GM12878 (cell line): ENCODE data around the gene LPCAT3. TPM values are rescaled to one million over a fixed set of nuclear protein-coding genes. Genes with fewer than 3 reads are reported as not detected.

Source experiments
- ASH2L ChIP-seq: fragments of 300-600, 200-600 bp; sonication (generic); IDR thresholded peaks from 2 replicates; pipeline ENCODE4 v1.6.1; 2017; ENCODE audit warnings: low read depth, mild to moderate bottlenecking, borderline replicate concordance
- EED ChIP-seq: sonication (generic); IDR thresholded peaks from 2 replicates; pipeline ENCODE4 v1.6.1; 2016; ENCODE audit warnings: antibody characterized with exemption, low read depth
- MEF2A ChIP-seq: IDR thresholded peaks from 2 replicates; pipeline ENCODE4 v1.6.1; 2011; ENCODE audit warnings: low read depth, mild to moderate bottlenecking, low read length, moderate library complexity; ENCODE audit not compliant: insufficient read depth
- MTA3 ChIP-seq: IDR thresholded peaks from 2 replicates; pipeline ENCODE4 v1.6.1; 2012; ENCODE audit warnings: low read length, inconsistent platforms, borderline replicate concordance
- NRF1 ChIP-seq: conservative IDR thresholded peaks from 2 replicates; pipeline ENCODE4 v1.6.1; 2011; ENCODE audit warnings: mild to moderate bottlenecking, low read depth, low read length, improper control_type of control experiment
- POU2F2 ChIP-seq: IDR thresholded peaks from 3 replicates; pipeline ENCODE4 v1.6.1; 2011; ENCODE audit warnings: low read depth, mild to moderate bottlenecking, low read length, borderline replicate concordance
- SMC3 ChIP-seq: IDR thresholded peaks from 2 replicates; pipeline ENCODE4 v1.6.1; 2011; ENCODE audit warnings: low read length, improper control_type of control experiment, borderline replicate concordance
- SPI1 ChIP-seq: IDR thresholded peaks from 2 replicates; pipeline ENCODE4 v1.6.1; 2011; ENCODE audit warnings: low read depth, mild to moderate bottlenecking, low read length, moderate library complexity, borderline replicate concordance; ENCODE audit not compliant: insufficient read depth
- STAT1 ChIP-seq: fragments of 450-650 bp; conservative IDR thresholded peaks from 2 replicates; pipeline ENCODE4 v1.6.1; 2014; ENCODE audit warnings: antibody characterized with exemption, mild to moderate bottlenecking
- TAF1 ChIP-seq: IDR thresholded peaks from 2 replicates; pipeline ENCODE4 v1.6.1; 2011; ENCODE audit warnings: mild to moderate bottlenecking, low read depth, low read length, borderline replicate concordance
- YBX1 ChIP-seq: fragments of 450-650 bp; IDR thresholded peaks from 2 replicates; pipeline ENCODE4 v1.6.1; 2016; ENCODE audit warnings: antibody characterized with exemption
- ZNF274 ChIP-seq: IDR thresholded peaks from one replicate; pipeline ENCODE4 v1.8.0; 2011; ENCODE audit not compliant: insufficient read length, insufficient read depth
- ZZZ3 ChIP-seq: IDR thresholded peaks from 2 replicates; pipeline ENCODE4 v1.6.1; 2011; ENCODE audit warnings: low read depth; ENCODE audit not compliant: control insufficient read depth, insufficient read length
- polyA plus RNA-seq, 11 experiments: library from polyadenylated mRNA; depleted of rRNA in 4 of 11; unstranded in 6 of 11; stranded (reverse) in 5 of 11; fragments of >200 nt; fragmentation: Nextera tagmentation in 4 of 11; fragmentation: Illumina TruSeq in 1 of 11; extraction: Ambion mirVana in 4 of 11; extraction: Trizol in 1 of 11; gene quantifications; 1 replicate in 1 of 11; 2 replicates in 10 of 11; pipeline versions ENCODE4 v1.2.1 to v1.2.3, GENCODE V29; 2011 to 2016; ENCODE audit warnings: inconsistent platforms in 2 of 11, missing spikeins in 2 of 11, low read depth in 1 of 11
- total RNA-seq, 4 experiments: library from RNA; depleted of rRNA in 3 of 4; stranded (reverse); fragments of >200 nt in 3 of 4; fragmentation: Illumina TruSeq in 1 of 4; extraction: Trizol in 1 of 4; gene quantifications; 2 replicates each; pipeline versions ENCODE4 v1.2.1 to v1.2.3, GENCODE V29; 2013 to 2021
- TF ChIP-seq, protein P1 (sequence below): IDR thresholded peaks from 2 replicates; pipeline ENCODE4 v1.6.1; 2012; ENCODE audit warnings: improper control_type of control experiment, low read depth, low read length; ENCODE audit not compliant: insufficient replicate concordance
- TF ChIP-seq, protein P2 (sequence below): fragments of 450-650 bp; formaldehyde crosslinking; IDR thresholded peaks from 2 replicates; pipeline ENCODE4 v1.4.0; 2022; ENCODE audit warnings: mild to moderate bottlenecking, moderate library complexity
- TF ChIP-seq, protein P3 (sequence below): fragments of 450-650 bp; IDR thresholded peaks from 2 replicates; pipeline ENCODE4 v1.6.1; 2017; ENCODE audit warnings: borderline replicate concordance
- TF ChIP-seq, protein P4 (sequence below): IDR thresholded peaks from 2 replicates; pipeline ENCODE4 v1.6.1; 2011; ENCODE audit warnings: low read depth, mild to moderate bottlenecking, low read length, moderate library complexity, borderline replicate concordance; ENCODE audit errors: extremely low read depth

Gene LPCAT3
- total and polyA plus RNA-seq, 10 of the 15 experiments (the other 5 are each of a cell fraction or from before 2014, with no cell fraction given): 2.6 to 48.3 (median 23.0) TPM

DNA sequence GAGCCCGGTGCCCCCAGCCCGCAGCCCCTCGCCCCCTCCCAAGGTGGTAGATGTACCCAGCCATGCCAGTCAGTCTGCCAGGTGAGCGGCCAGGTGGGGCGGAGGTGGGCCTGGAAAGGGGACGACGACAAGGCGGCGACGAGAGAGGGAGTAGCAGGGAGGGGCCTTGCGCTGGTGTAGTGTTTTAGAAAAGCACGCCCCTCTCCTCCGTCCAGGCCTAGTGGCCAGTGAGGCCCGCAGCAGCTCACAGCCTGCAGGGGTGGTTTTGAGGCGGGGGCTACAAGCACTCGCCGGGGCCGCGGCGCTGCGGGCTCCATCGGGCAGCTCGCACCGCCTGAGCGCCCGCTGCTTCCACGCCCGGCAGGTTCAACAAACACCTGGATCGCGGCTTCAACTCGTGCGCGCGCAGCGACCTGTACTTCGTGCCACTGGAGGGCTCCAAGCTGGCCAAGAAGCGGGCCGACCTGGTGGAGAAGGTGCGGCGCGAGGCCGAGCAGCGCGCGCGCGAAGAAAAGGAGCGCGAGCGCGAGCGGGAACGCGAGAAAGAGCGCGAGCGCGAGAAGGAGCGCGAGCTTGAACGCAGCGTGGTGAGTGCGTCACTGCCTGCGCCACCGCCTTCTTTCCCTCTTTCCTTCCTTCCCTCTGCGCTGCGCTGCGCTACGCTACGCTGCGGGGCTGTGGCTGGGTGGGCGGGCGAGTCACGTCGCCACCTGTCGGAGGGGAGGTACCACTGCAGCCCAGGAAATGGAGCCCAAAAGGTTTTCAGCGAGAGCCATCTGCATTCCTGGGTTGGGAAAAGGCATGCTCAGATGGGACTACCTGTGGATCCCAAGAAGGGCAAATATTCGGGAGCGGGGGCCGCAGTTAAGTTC, 80.6 kb downstream of the LPCAT3 start (continued):
- TF ChIP-seq, protein P1, sequence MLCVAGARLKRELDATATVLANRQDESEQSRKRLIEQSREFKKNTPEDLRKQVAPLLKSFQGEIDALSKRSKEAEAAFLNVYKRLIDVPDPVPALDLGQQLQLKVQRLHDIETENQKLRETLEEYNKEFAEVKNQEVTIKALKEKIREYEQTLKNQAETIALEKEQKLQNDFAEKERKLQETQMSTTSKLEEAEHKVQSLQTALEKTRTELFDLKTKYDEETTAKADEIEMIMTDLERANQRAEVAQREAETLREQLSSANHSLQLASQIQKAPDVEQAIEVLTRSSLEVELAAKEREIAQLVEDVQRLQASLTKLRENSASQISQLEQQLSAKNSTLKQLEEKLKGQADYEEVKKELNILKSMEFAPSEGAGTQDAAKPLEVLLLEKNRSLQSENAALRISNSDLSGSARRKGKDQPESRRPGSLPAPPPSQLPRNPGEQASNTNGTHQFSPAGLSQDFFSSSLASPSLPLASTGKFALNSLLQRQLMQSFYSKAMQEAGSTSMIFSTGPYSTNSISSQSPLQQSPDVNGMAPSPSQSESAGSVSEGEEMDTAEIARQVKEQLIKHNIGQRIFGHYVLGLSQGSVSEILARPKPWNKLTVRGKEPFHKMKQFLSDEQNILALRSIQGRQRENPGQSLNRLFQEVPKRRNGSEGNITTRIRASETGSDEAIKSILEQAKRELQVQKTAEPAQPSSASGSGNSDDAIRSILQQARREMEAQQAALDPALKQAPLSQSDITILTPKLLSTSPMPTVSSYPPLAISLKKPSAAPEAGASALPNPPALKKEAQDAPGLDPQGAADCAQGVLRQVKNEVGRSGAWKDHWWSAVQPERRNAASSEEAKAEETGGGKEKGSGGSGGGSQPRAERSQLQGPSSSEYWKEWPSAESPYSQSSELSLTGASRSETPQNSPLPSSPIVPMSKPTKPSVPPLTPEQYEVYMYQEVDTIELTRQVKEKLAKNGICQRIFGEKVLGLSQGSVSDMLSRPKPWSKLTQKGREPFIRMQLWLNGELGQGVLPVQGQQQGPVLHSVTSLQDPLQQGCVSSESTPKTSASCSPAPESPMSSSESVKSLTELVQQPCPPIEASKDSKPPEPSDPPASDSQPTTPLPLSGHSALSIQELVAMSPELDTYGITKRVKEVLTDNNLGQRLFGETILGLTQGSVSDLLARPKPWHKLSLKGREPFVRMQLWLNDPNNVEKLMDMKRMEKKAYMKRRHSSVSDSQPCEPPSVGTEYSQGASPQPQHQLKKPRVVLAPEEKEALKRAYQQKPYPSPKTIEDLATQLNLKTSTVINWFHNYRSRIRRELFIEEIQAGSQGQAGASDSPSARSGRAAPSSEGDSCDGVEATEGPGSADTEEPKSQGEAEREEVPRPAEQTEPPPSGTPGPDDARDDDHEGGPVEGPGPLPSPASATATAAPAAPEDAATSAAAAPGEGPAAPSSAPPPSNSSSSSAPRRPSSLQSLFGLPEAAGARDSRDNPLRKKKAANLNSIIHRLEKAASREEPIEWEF: no peak
- TF ChIP-seq YBX1: no peak
- peak; percentile 52; the same call in 1 of the 2 replicates for TF ChIP-seq SMC3
- TF ChIP-seq, protein P2, sequence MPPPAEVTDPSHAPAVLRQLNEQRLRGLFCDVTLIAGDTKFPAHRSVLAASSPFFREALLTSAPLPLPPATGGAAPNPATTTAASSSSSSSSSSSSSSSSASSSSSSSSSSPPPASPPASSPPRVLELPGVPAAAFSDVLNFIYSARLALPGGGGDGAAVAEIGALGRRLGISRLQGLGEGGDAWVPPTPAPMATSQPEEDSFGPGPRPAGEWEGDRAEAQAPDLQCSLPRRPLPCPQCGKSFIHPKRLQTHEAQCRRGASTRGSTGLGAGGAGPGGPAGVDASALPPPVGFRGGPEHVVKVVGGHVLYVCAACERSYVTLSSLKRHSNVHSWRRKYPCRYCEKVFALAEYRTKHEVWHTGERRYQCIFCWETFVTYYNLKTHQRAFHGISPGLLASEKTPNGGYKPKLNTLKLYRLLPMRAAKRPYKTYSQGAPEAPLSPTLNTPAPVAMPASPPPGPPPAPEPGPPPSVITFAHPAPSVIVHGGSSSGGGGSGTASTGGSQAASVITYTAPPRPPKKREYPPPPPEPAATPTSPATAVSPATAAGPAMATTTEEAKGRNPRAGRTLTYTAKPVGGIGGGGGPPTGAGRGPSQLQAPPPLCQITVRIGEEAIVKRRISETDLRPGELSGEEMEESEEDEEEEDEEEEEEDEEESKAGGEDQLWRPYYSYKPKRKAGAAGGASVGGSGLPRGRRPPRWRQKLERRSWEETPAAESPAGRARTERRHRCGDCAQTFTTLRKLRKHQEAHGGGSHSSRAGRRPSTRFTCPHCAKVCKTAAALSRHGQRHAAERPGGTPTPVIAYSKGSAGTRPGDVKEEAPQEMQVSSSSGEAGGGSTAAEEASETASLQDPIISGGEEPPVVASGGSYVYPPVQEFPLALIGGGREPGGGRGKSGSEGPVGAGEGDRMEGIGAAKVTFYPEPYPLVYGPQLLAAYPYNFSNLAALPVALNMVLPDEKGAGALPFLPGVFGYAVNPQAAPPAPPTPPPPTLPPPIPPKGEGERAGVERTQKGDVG (CRISPR knock-in tag): no peak
- no peak for TF ChIP-seq ZNF274
- peak; percentile 61; the same call in 1 of the 3 replicates for TF ChIP-seq POU2F2
- TF ChIP-seq EED: peak; percentile 56; the same call in 1 of the 2 replicates
- TF ChIP-seq ASH2L: no peak
- no peak for TF ChIP-seq STAT1
- TF ChIP-seq TAF1: peak; percentile 90; the same call in 1 of the 2 replicates
- TF ChIP-seq MTA3: no peak
- no peak for TF ChIP-seq ZZZ3
- TF ChIP-seq NRF1: peak; percentile 34; the same call in 1 of the 2 replicates
- no peak; the same call in 1 of the 2 replicates for TF ChIP-seq SPI1
- peak; percentile 64; the same call in 1 of the 2 replicates for TF ChIP-seq MEF2A
- TF ChIP-seq, protein P3, sequence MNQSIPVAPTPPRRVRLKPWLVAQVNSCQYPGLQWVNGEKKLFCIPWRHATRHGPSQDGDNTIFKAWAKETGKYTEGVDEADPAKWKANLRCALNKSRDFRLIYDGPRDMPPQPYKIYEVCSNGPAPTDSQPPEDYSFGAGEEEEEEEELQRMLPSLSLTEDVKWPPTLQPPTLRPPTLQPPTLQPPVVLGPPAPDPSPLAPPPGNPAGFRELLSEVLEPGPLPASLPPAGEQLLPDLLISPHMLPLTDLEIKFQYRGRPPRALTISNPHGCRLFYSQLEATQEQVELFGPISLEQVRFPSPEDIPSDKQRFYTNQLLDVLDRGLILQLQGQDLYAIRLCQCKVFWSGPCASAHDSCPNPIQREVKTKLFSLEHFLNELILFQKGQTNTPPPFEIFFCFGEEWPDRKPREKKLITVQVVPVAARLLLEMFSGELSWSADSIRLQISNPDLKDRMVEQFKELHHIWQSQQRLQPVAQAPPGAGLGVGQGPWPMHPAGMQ: no peak
- TF ChIP-seq, protein P4, sequence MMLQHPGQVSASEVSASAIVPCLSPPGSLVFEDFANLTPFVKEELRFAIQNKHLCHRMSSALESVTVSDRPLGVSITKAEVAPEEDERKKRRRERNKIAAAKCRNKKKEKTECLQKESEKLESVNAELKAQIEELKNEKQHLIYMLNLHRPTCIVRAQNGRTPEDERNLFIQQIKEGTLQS: no peak
